IPS-18a (cell line): Measurements from ENCODE around the gene EIF4G3.
"Not testable (repeated sequence)": the region's sequence is repeated elsewhere in the genome, so short reads cannot be mapped to it uniquely, and the experiment has no call there.

ENCODE experiments used
- H3K27ac ChIP-seq: one replicate; pipeline ENCODE4 v1.5.1; 2013; ENCODE audit warnings: low read length
- H3K27me3 ChIP-seq: one replicate; pipeline ENCODE4 v1.6.1; 2013; ENCODE audit warnings: mild to moderate bottlenecking, low read length; ENCODE audit not compliant: control insufficient read depth, insufficient read depth
- H3K36me3 ChIP-seq: one replicate; pipeline ENCODE4 v1.6.1; 2013; ENCODE audit warnings: low read depth, low read length; ENCODE audit not compliant: control insufficient read depth
- H3K4me1 ChIP-seq: one replicate; pipeline ENCODE4 v1.6.1; 2013; ENCODE audit warnings: low read depth, low read length; ENCODE audit not compliant: control insufficient read depth
- H3K4me3 ChIP-seq: one replicate; pipeline ENCODE4 v1.5.1; 2013; ENCODE audit warnings: low read length
- H3K9ac ChIP-seq: one replicate; pipeline ENCODE4 v1.6.1; 2013; ENCODE audit warnings: mild to moderate bottlenecking, low read length, moderate library complexity
- H3K9me3 ChIP-seq: one replicate; pipeline ENCODE4 v1.6.1; 2013; ENCODE audit warnings: low read depth, low read length; ENCODE audit not compliant: control insufficient read depth

The EIF4G3 gene

DNA sequence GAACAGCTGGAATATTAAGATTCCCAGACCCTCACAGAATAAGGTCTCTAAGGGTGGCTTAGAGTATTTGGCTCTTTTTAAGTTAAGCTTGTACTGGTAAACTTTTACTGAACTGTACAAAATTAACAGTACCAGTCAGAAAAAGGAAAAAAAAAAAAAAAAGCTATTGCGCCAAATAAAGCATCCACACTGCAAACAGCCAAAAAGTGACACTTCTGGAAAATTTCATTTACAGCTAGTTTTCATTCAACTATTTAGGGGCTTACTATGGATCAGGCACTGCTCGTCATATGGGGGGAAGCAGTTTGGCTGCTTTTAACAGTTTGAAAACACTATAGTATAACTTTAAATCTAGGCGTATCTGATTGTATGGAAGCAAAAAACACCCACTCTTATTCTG, 139.6 kb downstream of the EIF4G3 start:
- Histone ChIP-seq H3K9me3 (no peaks in the 10 kb centered on the region), H3K4me1 (no peaks in the 10 kb centered on the region), H3K27ac (no peak overlapping the region), H3K9ac (no peak overlapping the region), H3K36me3 (no peaks in the 10 kb centered on the region), H3K27me3 (no peaks in the 10 kb centered on the region), H3K4me3 (no peak overlapping the region)

DNA sequence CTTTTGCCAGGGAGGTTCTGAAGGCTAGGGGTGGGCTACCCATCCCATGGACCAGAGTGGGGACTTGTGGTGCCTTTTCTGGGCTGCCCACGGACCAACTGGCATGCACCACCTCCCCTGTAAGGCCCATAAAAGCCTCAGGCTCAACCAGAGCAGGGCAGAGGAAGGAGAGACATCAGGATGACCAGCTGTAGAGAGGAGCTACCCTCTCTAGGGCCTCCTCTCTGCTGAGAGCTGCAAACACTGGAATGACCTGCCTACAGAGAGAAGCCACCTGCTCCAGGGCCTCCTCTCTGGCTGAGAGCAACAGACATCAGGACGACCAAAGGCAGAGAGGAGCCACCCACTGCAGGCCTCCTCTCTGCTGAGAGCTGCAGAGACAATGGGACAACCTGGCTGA, 140.9 kb downstream of the EIF4G3 start:
- no peaks in the 10 kb centered on the region for H3K27me3 ChIP-seq
- no peak overlapping the region for H3K4me3 ChIP-seq
- H3K27ac ChIP-seq: no peak overlapping the region
- H3K9me3 ChIP-seq: no peaks in the 10 kb centered on the region
- no peak overlapping the region for H3K9ac ChIP-seq
- H3K36me3 ChIP-seq: no peaks in the 10 kb centered on the region
- no peaks in the 10 kb centered on the region for H3K4me1 ChIP-seq

DNA sequence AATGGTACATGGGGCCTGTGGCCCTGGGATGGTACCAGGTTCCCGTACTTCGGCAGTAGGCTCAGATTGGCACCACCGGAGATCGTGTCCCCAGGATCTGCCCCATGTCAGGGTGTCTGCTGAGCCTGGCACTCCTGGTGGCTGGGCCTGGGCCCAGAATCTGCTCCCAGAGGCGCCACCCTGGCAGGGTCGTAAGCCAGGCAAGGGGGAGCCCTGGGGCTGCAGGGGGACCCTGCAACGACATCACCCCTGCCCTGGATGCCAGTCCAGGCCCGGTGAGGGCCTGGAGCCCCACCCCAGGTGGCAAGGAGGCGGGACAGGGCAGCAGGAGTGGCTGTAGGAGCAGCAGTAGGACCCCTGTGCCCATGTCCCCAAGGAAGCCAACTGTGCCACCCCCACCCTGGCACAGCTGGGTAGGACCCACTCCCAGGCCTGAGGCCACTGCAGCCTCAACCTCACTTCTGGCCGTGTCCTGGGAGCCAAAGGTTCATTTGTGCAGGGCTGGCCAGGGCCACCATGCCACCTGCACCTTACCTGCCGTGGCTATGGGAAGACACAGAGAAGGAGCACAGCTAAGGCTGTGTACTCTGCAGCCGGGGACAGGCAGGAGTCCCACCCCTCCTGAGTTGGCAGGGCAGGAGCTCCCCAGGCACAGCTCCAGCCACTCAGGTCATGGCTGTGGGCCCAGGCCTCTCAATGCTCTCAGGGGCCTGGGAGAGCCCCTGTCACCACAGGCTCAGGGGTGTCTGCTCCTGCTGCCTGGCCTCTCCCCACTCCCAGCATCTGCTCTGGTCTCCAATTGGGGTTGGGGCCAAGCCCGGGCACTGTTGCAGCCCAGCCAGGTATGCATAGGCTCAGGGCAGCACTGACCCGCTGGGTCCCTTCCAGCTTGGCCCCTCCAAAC, 141.7 kb downstream of the EIF4G3 start:
- no peak overlapping the region for H3K27ac ChIP-seq

DNA sequence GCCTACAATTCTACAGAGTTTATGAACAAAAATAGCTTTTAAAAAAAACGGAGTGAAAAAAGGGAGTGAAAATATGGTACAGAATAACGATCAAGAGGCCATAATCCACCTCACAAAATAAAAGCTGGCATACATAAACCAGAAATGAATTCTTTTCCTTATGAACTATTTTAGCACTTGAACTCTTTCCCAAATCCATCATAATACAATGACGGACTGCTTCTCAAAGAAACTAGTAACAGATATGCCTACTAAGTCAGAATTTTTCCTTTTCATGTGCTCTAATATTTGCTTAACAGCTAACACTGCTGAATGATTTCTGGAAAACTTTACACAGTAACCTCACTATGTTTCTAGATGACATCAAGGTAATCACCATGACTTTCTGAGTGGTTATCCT, 144.0 kb downstream of the EIF4G3 start:
- Histone ChIP-seq H3K36me3 (no peaks in the 10 kb centered on the region), H3K9me3 (no peaks in the 10 kb centered on the region), H3K9ac (no peak overlapping the region), H3K27me3 (no peaks in the 10 kb centered on the region), H3K27ac (no peak overlapping the region), H3K4me3 (no peak overlapping the region), H3K4me1 (no peaks in the 10 kb centered on the region)

More for the DNA sequence above, 141.7 kb downstream of the EIF4G3 start:
- no peaks in the 10 kb centered on the region for H3K36me3 ChIP-seq
- H3K27me3 ChIP-seq: no peaks in the 10 kb centered on the region
- no peak overlapping the region for H3K4me3 ChIP-seq
- no peak overlapping the region for H3K9ac ChIP-seq
- H3K9me3 ChIP-seq: no peaks in the 10 kb centered on the region
- no peaks in the 10 kb centered on the region for H3K4me1 ChIP-seq

DNA sequence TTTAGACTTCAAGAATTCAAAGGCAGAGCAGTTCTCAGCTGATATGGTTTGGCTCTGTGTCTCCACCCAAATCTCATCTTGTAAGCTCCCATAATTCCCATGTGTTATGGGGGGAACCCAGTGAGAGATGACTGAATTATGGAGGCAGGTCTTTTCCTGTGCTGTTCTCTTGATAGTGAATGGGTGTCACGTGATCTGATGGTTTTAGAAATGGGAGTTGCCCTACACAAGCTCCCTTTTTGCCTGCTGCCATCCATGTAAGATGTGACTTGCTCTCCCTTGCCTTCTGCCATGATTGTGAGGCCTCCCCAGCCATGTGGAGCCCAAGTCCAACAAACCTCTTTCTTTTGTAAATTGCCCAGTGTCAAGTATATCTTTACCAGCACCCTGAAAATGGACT, 146.5 kb downstream of the EIF4G3 start:
- H3K27me3 ChIP-seq: no peaks in the 10 kb centered on the region
- H3K36me3 ChIP-seq: no peaks in the 10 kb centered on the region
- no peak overlapping the region for H3K27ac ChIP-seq
- H3K4me1 ChIP-seq: no peaks in the 10 kb centered on the region
- H3K9ac ChIP-seq: no peak overlapping the region
- no peak overlapping the region for H3K4me3 ChIP-seq
- H3K9me3 ChIP-seq: no peaks in the 10 kb centered on the region

DNA sequence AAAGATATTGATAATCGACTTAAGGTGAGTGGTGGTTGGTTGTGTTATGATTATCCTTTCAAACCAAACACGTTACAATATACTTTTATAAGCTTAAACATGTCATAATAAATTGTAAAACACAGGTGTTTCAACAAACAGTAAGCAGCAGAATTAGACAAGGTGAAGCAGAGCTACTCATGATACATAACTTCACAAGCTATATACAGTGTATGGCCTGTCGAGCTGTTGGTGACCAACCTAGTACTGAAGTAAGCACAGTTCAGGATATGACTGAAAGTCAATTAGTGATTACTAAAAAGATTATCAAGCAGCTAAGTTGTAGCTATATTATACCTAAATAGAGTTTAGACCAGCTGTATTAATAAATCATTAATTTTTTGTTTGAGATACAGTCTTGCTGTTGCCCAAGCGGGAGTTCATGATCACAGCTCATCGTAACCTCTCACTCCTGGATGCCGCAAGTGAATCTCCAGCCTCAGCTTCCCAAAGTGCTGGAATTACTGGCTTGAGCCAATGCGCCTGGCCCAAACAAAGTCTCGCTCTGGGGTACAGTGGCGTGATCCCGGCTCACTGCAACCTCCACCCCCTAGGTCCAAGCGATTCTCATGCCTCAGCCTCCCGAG, 148.1 kb downstream of the EIF4G3 start:
- Histone ChIP-seq H3K36me3 (no peaks in the 10 kb centered on the region), H3K4me3 (no peak overlapping the region), H3K27me3 (no peaks in the 10 kb centered on the region), H3K27ac (no peak overlapping the region), H3K9me3 (no peaks in the 10 kb centered on the region), H3K9ac (no peak overlapping the region), H3K4me1 (no peaks in the 10 kb centered on the region)

DNA sequence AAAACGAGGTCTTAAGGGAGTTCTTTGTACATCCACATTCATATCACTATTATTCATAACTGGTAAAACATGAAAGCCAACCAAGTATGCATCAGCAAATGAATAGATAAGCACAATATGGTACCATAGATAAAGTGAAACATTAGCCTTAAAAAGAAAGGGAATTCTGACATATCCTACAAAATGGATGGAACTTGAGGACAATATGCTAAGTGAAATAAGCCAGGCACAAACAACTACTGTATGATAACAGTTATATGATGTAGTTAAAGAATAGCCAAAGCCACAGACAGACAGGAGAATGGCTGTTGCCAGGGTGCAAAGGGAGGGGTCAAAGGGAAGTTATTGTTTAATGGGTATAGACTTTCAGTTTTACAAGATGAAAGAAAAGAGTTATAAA, 148.9 kb downstream of the EIF4G3 start:
- H3K9me3 ChIP-seq: no peaks in the 10 kb centered on the region
- H3K27ac ChIP-seq: no peak overlapping the region
- no peak overlapping the region for H3K4me3 ChIP-seq
- H3K9ac ChIP-seq: no peak overlapping the region
- H3K4me1 ChIP-seq: peaks cover 1% of the 10 kb centered on the region
- H3K36me3 ChIP-seq: no peaks in the 10 kb centered on the region
- no peaks in the 10 kb centered on the region for H3K27me3 ChIP-seq

DNA sequence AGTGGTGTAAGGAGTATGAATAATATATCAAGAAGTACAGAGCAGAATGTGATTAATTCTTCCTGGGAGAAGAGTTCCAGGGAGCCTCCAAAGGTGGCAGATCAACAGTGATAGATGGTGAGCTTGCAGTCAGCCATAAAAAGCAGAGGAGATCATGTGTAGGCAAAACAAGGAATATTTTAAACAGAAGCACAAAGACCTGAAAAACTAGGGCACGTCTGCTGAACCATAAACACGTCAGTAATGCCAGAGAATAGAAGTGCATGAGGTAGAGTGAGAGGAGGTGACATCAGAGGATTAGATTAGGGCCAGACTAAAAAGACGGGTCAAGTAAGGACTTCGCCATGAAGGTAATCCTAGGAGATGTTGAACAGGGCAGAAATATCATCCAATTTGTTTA, 151.8 kb downstream of the EIF4G3 start:
- H3K9ac ChIP-seq: no peak overlapping the region
- no peaks in the 10 kb centered on the region for H3K36me3 ChIP-seq

DNA sequence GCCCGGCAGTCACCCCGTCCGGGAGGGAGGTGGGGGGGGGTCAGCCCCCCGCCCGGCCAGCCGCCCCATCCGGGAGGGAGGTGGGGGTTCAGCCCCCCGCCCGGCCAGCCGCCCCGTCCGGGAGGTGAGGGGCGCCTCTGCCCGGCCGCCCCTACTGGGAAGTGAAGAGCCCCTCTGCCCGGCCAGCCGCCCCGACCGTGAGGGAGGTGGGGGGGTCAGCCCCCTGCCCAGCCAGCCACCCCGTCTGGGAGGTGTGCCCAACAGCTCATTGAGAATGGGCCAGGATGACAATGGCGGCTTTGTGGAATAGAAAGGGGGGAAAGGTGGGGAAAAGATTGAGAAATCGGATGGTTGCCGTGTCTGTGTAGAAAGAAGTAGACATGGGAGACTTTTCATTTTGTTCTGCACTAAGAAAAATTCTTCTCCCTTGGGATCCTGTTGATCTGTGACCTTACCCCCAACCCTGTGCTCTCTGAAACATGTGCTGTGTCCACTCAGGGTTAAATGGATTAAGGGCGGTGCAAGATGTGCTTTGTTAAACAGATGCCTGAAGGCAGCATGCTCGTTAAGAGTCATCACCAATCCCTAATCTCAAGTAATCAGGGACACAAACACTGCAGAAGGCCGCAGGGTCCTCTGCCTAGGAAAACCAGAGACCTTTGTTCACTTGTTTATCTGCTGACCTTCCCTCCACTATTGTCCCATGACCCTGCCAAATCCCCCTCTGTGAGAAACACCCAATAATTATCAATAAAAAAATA, 152.4 kb downstream of the EIF4G3 start:
- not testable (repeated sequence) for H3K4me3 ChIP-seq, H3K9ac ChIP-seq, H3K36me3 ChIP-seq, H3K4me1 ChIP-seq, H3K27ac ChIP-seq, H3K9me3 ChIP-seq, H3K27me3 ChIP-seq

More for the DNA sequence above, 151.8 kb downstream of the EIF4G3 start:
- Histone ChIP-seq H3K4me3 (no peak overlapping the region), H3K9me3 (no peaks in the 10 kb centered on the region), H3K27me3 (no peaks in the 10 kb centered on the region), H3K27ac (no peak overlapping the region), H3K4me1 (peaks cover 3% of the 10 kb centered on the region)

DNA sequence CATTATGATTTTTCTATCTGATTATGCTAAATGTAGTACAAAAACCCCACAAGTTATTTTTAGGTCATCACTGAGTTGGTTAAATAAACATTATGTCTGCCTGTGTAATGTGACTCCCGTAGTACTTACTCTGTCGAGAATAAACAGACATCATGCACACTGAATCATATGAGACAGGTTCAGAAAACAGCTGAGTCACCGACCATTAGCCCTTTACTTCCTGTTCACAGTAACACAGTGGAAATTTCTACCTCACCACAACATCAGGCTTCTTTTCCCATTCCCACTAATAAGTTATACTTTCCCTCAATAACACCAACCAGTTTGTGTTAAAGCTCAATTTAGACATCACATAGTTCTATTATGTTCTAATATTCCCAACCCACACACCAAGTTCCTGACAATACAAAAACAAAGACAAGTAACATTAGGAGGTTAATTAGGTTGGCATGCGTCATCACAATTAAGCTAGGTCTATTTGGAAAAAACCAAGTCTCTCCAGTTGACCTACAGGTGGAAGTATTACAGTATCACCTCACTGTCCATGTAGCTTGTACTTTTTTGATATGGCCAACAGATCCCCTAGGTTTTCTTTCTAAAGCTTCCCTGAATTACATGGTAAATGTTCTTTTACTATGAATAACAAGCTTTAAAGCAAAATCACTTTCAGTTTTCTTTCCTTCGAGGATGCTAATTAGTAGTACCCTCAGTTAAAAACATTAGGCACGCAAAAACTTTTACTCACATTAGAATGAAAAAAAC, 154.2 kb downstream of the EIF4G3 start:
- Histone ChIP-seq H3K4me3 (no peak overlapping the region), H3K9me3 (no peaks in the 10 kb centered on the region), H3K27me3 (no peaks in the 10 kb centered on the region), H3K4me1 (peaks cover 3% of the 10 kb centered on the region), H3K36me3 (no peaks in the 10 kb centered on the region), H3K9ac (no peak overlapping the region), H3K27ac (no peak overlapping the region)

DNA sequence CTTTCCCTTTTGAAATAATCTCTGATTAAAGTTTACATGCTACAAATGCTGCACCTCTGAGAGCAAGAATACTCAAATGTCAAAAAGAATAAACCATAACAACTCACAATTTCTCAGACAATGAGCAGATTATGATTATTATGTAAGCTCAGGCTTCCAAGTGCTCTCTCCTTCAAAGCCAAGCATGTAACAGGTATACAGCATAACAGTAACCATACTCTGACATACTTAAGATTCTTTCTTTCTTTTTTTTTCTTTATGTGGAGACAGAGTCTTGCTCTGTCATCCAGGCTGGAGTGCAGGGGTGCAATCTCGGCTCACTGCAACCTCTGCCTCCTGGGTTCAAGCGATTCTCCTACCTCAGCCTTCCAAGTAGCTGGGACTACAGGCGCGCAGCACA, 155.4 kb downstream of the EIF4G3 start:
- Histone ChIP-seq H3K4me3 (no peak overlapping the region), H3K4me1 (peaks cover 3% of the 10 kb centered on the region), H3K36me3 (no peaks in the 10 kb centered on the region), H3K9ac (no peak overlapping the region), H3K9me3 (no peaks in the 10 kb centered on the region), H3K27me3 (no peaks in the 10 kb centered on the region), H3K27ac (no peak overlapping the region)
